NCI-H128 (cell line): ENCODE data around the gene SPON1.
"Not testable (repeated sequence)": the region's sequence is repeated elsewhere in the genome, so short reads cannot be mapped to it uniquely, and the experiment has no call there.

Experiments
- DNase-seq: peaks from one replicate; lab custom pipeline; 2025; ENCODE audit not compliant: unreplicated experiment; lab: John Stamatoyannopoulos, UW

The SPON1 gene

GRCh38 chr11:14075118-14076078, 112.9 kb downstream of the SPON1 start:
- DNase-seq, result no peak

GRCh38 chr11:14079011-14079410, 116.5 kb downstream of the SPON1 start:
- DNase-seq, result no peak

- no peak for DNase-seq
These were observed 117.3 kb downstream of the SPON1 start for GRCh38 chr11:14079797-14080196.

- DNase-seq, result no peak
These were observed 119.2 kb downstream of the SPON1 start for GRCh38 chr11:14081581-14082231.

- DNase-seq, result no peak
These were observed 119.8 kb downstream of the SPON1 start for GRCh38 chr11:14082338-14082737.

GRCh38 chr11:14088861-14089260, 126.3 kb downstream of the SPON1 start:
- not testable (repeated sequence) for DNase-seq

- no peak for DNase-seq
These were observed 127.4 kb downstream of the SPON1 start for GRCh38 chr11:14089690-14090462.

- not testable (repeated sequence) for DNase-seq
These were observed 128.1 kb downstream of the SPON1 start for GRCh38 chr11:14090631-14091030.

- no peak for DNase-seq
These were observed 130.5 kb downstream of the SPON1 start for GRCh38 chr11:14093065-14093464.

GRCh38 chr11:14094481-14095037, 132.0 kb downstream of the SPON1 start:
- no peak for DNase-seq

GRCh38 chr11:14095882-14096281, 133.4 kb downstream of the SPON1 start:
- no peak for DNase-seq

GRCh38 chr11:14096606-14097005, 134.1 kb downstream of the SPON1 start:
- no peak for DNase-seq

- DNase-seq, result no peak
These were observed 138.9 kb downstream of the SPON1 start for GRCh38 chr11:14101388-14101787.

GRCh38 chr11:14102766-14103165, 140.2 kb downstream of the SPON1 start:
- DNase-seq, result no peak

GRCh38 chr11:14105446-14105845, 142.9 kb downstream of the SPON1 start:
- no peak for DNase-seq

- DNase-seq, result no peak
These were observed 144.0 kb downstream of the SPON1 start for GRCh38 chr11:14106303-14107049.

GRCh38 chr11:14107050-14107430, 144.5 kb downstream of the SPON1 start:
- DNase-seq, result no peak

- no peak for DNase-seq
These were observed 147.2 kb downstream of the SPON1 start for GRCh38 chr11:14109742-14110141.

GRCh38 chr11:14110629-14111028, 148.1 kb downstream of the SPON1 start:
- no peak for DNase-seq

GRCh38 chr11:14111496-14111895, 149.0 kb downstream of the SPON1 start:
- no peak for DNase-seq
